ENCODE results near the gene ZBTB42.
A peak's percentile ranks its signal among the peaks of the same experiment; 100 is the strongest.

ZBTB42 gene

GRCh38 chr14:104800771-104801519, at the start of gene ZBTB42:
ZBTB42 (plus strand) TSS chr14:104801101; CDS start chr14:104801198, 97 bp downstream.
- DNase-seq: no peak

- DNase-seq: no peak
These were observed 49.1 kb upstream of the ZBTB42 start for GRCh38 chr14:104751539-104752422.

GRCh38 chr14:104752423-104752734, 48.5 kb upstream of the ZBTB42 start:
- DNase-seq: no peak

- peak; percentile 100 for DNase-seq
These were observed 48.0 kb upstream of the ZBTB42 start, which contains the start of gene SIVA1 for GRCh38 chr14:104752735-104753527. SIVA1 (plus strand) TSS chr14:104753147; CDS start chr14:104753202, 55 bp downstream.

GRCh38 chr14:104753528-104754212, 47.2 kb upstream of the ZBTB42 start:
- no peak for DNase-seq

- DNase-seq: no peak
These were observed 46.6 kb upstream of the ZBTB42 start for GRCh38 chr14:104754213-104754851.

- DNase-seq: no peak
These were observed 45.3 kb upstream of the ZBTB42 start for GRCh38 chr14:104755621-104756020.

- no peak for DNase-seq
These were observed 44.2 kb upstream of the ZBTB42 start for GRCh38 chr14:104756477-104757237.

GRCh38 chr14:104757238-104757585, 43.7 kb upstream of the ZBTB42 start:
- DNase-seq: no peak

GRCh38 chr14:104757681-104758392, 43.1 kb upstream of the ZBTB42 start:
- no peak for DNase-seq

GRCh38 chr14:104758981-104759969, 41.6 kb upstream of the ZBTB42 start:
- no peak for DNase-seq

- DNase-seq: no peak
These were observed 35.4 kb upstream of the ZBTB42 start for GRCh38 chr14:104765517-104765916.

- no peak for DNase-seq
These were observed 34.5 kb upstream of the ZBTB42 start for GRCh38 chr14:104766256-104766862.

GRCh38 chr14:104766863-104767633, 33.9 kb upstream of the ZBTB42 start:
- no peak for DNase-seq

GRCh38 chr14:104767634-104767918, 33.3 kb upstream of the ZBTB42 start:
- no peak for DNase-seq

GRCh38 chr14:104768437-104769323, 32.2 kb upstream of the ZBTB42 start:
- DNase-seq: peak; percentile 82
